HCT116 (cell line): ENCODE results near the gene PLCL2. TPM values are rescaled to one million over a fixed set of nuclear protein-coding genes. Genes with fewer than 3 reads are reported as not detected.

ENCODE experiments used
- ATAC-seq: fragments of 200-7000 bp; cut with Tn5 transposase; 2 replicates; pipeline ENCODE4 v1.9.1; 2020; ENCODE audit warnings: mild to moderate bottlenecking, moderate library complexity
- BruUV-seq: library from RNA; stranded (reverse); fragments of 400-500 nt; replicated peaks from 2 replicates; lab custom pipeline; 2021; lab: Mats Ljungman, UMichigan
- CTCF ChIA-PET: fragments of 300-600 bp; sonication (Branson Sonifier 250); formaldehyde crosslinking; loops from one replicate; lab custom pipeline; 2021; ENCODE audit warnings: antibody characterized with exemption; lab: Charles Lee
- POLR2A ChIA-PET: fragments of 300-600, 350-600 bp; sonication (Branson Sonifier 250); formaldehyde crosslinking; loops from one replicate; lab custom pipeline; 2021; ENCODE audit warnings: antibody characterized with exemption; lab: Charles Lee
- RAD21 ChIA-PET, 2 experiments: fragments of 300-600 bp; sonication (Branson Sonifier 250); formaldehyde crosslinking; loops; one replicate each; lab custom pipeline; 2023; ENCODE audit warnings: low total read pairs in 2 of 2; ENCODE audit not compliant: uncharacterized antibody in 2 of 2, unreplicated experiment in 2 of 2, low non-redundant PET in 1 of 2; lab: Charles Lee
- DNase-seq: peaks from one replicate; pipeline ENCODE4 v3.0.0-alpha.2; 2010; ENCODE audit warnings: low read depth, low spot score
- H2AFZ ChIP-seq: fragments of 200-600 bp; shearing (Covaris generic), sonication (generic); 2 replicates; pipeline ENCODE4 v1.6.1; 2017; ENCODE audit warnings: low read depth, mixed run types, mixed read lengths, antibody characterized with exemption, low read length; ENCODE audit not compliant: poor library complexity, severe bottlenecking
- H3K27ac ChIP-seq: 2 replicates; pipeline ENCODE4 v1.5.1; 2012; ENCODE audit warnings: low read depth, low read length
- H3K27me3 ChIP-seq: fragments of 200-600 bp; sonication (generic); 2 replicates; pipeline ENCODE4 v1.6.1; 2016; ENCODE audit warnings: mixed run types, low read length, mixed read lengths; ENCODE audit not compliant: insufficient read depth
- H3K36me3 ChIP-seq, 2 experiments: fragments of 200-500 bp in 1 of 2; fragments of 200-600 bp in 1 of 2; sonication (Bioruptor generic) in 1 of 2; sonication (generic) in 1 of 2; 2 replicates each; pipeline versions ENCODE4 v1.5.1 to v1.6.1; 2014 to 2016; ENCODE audit warnings: low read length in 2 of 2, inconsistent platforms in 1 of 2, mixed read lengths in 1 of 2, mixed run types in 1 of 2; ENCODE audit not compliant: insufficient read depth in 2 of 2, control insufficient read depth in 1 of 2
- H3K4me1 ChIP-seq, 2 experiments: fragments of 200-600 bp in 1 of 2; sonication (generic) in 1 of 2; 2 replicates each; pipeline versions ENCODE4 v1.5.1 to v1.6.1; 2012 to 2017; ENCODE audit warnings: low read length in 2 of 2, inconsistent platforms in 1 of 2, mild to moderate bottlenecking in 1 of 2, mixed read lengths in 1 of 2, mixed run types in 1 of 2, moderate library complexity in 1 of 2; ENCODE audit not compliant: insufficient read depth in 2 of 2, control insufficient read depth in 1 of 2
- H3K4me2 ChIP-seq: fragments of 200-600 bp; sonication (generic); 2 replicates; pipeline ENCODE4 v1.6.1; 2017; ENCODE audit warnings: mixed run types, low read length, mixed read lengths
- H3K4me3 ChIP-seq, 2 experiments: fragments of 200-600 bp in 1 of 2; sonication (generic) in 1 of 2; replicated peaks in 1 of 2; 2 replicates each; pipeline ENCODE4 v1.5.1; 2011 to 2016; ENCODE audit warnings: low read length in 2 of 2, control low read depth in 1 of 2, low read depth in 1 of 2, mild to moderate bottlenecking in 1 of 2, mixed read lengths in 1 of 2, mixed run types in 1 of 2
- H3K79me2 ChIP-seq: fragments of 200-600 bp; sonication (generic); 2 replicates; pipeline ENCODE4 v1.6.1; 2017; ENCODE audit warnings: mild to moderate bottlenecking, mixed run types, low read length, moderate library complexity, mixed read lengths; ENCODE audit not compliant: insufficient read depth
- H3K9ac ChIP-seq: fragments of 200-600 bp; sonication (generic); 2 replicates; pipeline ENCODE4 v1.6.1; 2016; ENCODE audit warnings: low read length, mixed read lengths
- H3K9me2 ChIP-seq: fragments of 200-600 bp; sonication (generic), shearing (Covaris generic); 2 replicates; pipeline ENCODE4 v1.6.1; 2017; ENCODE audit warnings: mixed run types, mild to moderate bottlenecking, moderate library complexity; ENCODE audit not compliant: insufficient read depth
- H3K9me3 ChIP-seq, 2 experiments: fragments of 200-500 bp in 1 of 2; fragments of 200-600 bp in 1 of 2; sonication (Bioruptor generic) in 1 of 2; sonication (generic) in 1 of 2; 2 replicates each; pipeline ENCODE4 v1.6.1; 2014 to 2017; ENCODE audit warnings: low read length in 2 of 2, mixed read lengths in 2 of 2, inconsistent platforms in 1 of 2, low read depth in 1 of 2, mild to moderate bottlenecking in 1 of 2, mixed run types in 1 of 2, moderate library complexity in 1 of 2; ENCODE audit not compliant: control insufficient read depth in 1 of 2, insufficient read depth in 1 of 2
- H4K20me1 ChIP-seq: fragments of 200-600 bp; sonication (generic), shearing (Covaris generic); 2 replicates; pipeline ENCODE4 v1.6.1; 2017; ENCODE audit warnings: mixed run types, mild to moderate bottlenecking, moderate library complexity; ENCODE audit not compliant: insufficient read depth
- CBX3 ChIP-seq: IDR thresholded peaks from 2 replicates; pipeline ENCODE4 v1.6.1; 2012; ENCODE audit warnings: low read depth
- ELF1 ChIP-seq: IDR thresholded peaks from 2 replicates; pipeline ENCODE4 v1.6.1; 2012; ENCODE audit warnings: low read depth, borderline replicate concordance
- FOSL1 ChIP-seq: IDR thresholded peaks from 2 replicates; pipeline ENCODE4 v1.6.1; 2012; ENCODE audit warnings: low read depth
- POLR2A ChIP-seq: IDR thresholded peaks from 2 replicates; pipeline ENCODE4 v1.7.0; 2011; ENCODE audit warnings: borderline replicate concordance; ENCODE audit not compliant: insufficient read depth, insufficient read length; ENCODE audit errors: extremely low read depth
- YY1 ChIP-seq: IDR thresholded peaks from 2 replicates; pipeline ENCODE4 v1.6.1; 2011; ENCODE audit warnings: low read length, low read depth, moderate library complexity, mild to moderate bottlenecking; ENCODE audit not compliant: insufficient replicate concordance; ENCODE audit errors: extremely low read depth
- ZFX ChIP-seq: fragments of 450-650 bp; IDR thresholded peaks from 2 replicates; pipeline ENCODE4 v1.6.1; 2017
- intact Hi-C: fragments of 100-400 bp; cut with micrococcal nuclease; formaldehyde crosslinking; loops from 2 replicates; pipeline ENCODE4 v1.10.0; 2022
- total RNA-seq: library from RNA; stranded (reverse); gene quantifications from one replicate; pipeline ENCODE4 v1.2.1, GENCODE V29; 2021; ENCODE audit not compliant: unreplicated experiment
- TF ChIP-seq, protein P1 (sequence below), 3 experiments: fragments of 200-600 bp in 1 of 3; sonication (generic) in 1 of 3; IDR thresholded peaks in 2 of 3; conservative IDR thresholded peaks in 1 of 3; 2 replicates each; pipeline ENCODE4 v1.5.1; 2012 to 2017; ENCODE audit warnings: low read depth in 2 of 3, low read length in 2 of 3, antibody characterized with exemption in 1 of 3, borderline replicate concordance in 1 of 3, control low read depth in 1 of 3, mild to moderate bottlenecking in 1 of 3, mixed read lengths in 1 of 3, mixed run types in 1 of 3, moderate library complexity in 1 of 3; ENCODE audit not compliant: insufficient read depth in 1 of 3

The PLCL2 gene
- total RNA-seq, 1 experiment from 2014 or later: 2.2 TPM

DNA sequence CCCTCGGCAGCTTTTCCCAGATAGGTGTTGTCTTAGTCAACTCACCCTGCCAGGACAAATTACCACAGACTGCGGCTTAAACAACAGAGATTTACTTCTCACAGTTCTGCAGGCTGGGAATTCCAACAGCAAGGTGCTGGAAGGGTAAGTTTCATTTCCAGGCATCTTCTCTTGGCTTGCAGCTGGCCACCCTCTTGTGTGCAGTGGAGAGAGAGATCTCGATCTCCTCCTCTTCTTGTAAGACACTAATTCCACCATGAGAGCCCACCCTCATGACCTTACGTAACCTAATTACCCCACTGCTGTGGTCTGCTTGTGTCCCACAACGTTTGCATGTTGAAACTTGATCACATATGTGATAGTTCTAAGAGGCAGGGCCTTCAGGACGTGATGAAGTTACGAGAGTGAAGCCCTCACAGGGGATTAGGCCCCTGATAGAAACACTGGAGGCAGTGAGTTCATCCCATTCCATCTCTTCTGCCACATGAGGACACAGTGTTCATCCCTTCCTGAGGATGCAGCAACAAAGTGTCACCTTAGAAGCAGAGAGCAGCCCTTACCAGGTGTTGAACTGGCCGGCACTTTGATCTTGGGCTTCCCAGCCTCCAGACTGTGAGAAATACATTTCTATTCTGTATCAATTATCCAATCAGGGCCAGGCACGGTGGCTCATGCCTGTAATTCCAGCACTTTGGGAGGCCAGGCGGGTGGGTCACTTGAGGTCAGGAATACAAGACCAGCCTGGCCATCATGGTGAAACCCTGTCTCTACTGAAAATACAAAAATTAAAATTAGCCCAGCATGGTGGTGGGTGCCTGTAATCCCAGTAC is 247.7 kb downstream of the PLCL2 start:
- no peak overlapping the region for H2AFZ ChIP-seq
- H3K9me2 ChIP-seq: no peaks in the 10 kb centered on the region
- ATAC-seq (no peak), DNase-seq (no peak)
- TF ChIP-seq YY1: no peak
- TF ChIP-seq, protein P1, sequence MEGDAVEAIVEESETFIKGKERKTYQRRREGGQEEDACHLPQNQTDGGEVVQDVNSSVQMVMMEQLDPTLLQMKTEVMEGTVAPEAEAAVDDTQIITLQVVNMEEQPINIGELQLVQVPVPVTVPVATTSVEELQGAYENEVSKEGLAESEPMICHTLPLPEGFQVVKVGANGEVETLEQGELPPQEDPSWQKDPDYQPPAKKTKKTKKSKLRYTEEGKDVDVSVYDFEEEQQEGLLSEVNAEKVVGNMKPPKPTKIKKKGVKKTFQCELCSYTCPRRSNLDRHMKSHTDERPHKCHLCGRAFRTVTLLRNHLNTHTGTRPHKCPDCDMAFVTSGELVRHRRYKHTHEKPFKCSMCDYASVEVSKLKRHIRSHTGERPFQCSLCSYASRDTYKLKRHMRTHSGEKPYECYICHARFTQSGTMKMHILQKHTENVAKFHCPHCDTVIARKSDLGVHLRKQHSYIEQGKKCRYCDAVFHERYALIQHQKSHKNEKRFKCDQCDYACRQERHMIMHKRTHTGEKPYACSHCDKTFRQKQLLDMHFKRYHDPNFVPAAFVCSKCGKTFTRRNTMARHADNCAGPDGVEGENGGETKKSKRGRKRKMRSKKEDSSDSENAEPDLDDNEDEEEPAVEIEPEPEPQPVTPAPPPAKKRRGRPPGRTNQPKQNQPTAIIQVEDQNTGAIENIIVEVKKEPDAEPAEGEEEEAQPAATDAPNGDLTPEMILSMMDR (IDR thresholded peaks at IDR 0.05 in 2 of 3, conservative IDR thresholded peaks at IDR 0.05 in 1 of 3; ENCODE audit: borderline replicate concordance in 1 of 3, insufficient read depth in 1 of 3, low read depth in 2 of 3, low read length in 2 of 3): no peak
- no peak for TF ChIP-seq ZFX
- no peak for TF ChIP-seq ELF1
- no peak for TF ChIP-seq FOSL1
- no peak for TF ChIP-seq CBX3
- TF ChIP-seq POLR2A: no peak
- H4K20me1 ChIP-seq: no peaks in the 10 kb centered on the region
- H3K27me3 ChIP-seq: no peaks in the 10 kb centered on the region
- no peaks in the 10 kb centered on the region for H3K79me2 ChIP-seq
- BruUV-seq: no TSS peak
- RAD21 ChIA-PET: no interaction called here
- H3K4me1 ChIP-seq: no peaks in the 10 kb centered on the region
- H3K4me3 ChIP-seq: no peak overlapping the region
- no peak overlapping the region for H3K4me2 ChIP-seq
- H3K9me3 ChIP-seq: no peaks in the 10 kb centered on the region
- H3K27ac ChIP-seq: no peak overlapping the region
- POLR2A ChIA-PET: no interaction called here
- H3K9ac ChIP-seq: no peak overlapping the region
- intact Hi-C loops: no loop called here
- CTCF ChIA-PET: no interaction called here
- no peaks in the 10 kb centered on the region for H3K36me3 ChIP-seq
